Measurements from ENCODE around the gene ICOS. TPM values are rescaled to one million over a fixed set of nuclear protein-coding genes. Genes with fewer than 3 reads are reported as not detected.

Gene ICOS
- total and polyA plus RNA-seq, 2 of the 8 experiments (the other 6 are each of a cell fraction or from before 2014, with no cell fraction given) = not detected

GRCh38 chr2:203905656-203906055 lies 30.9 kb upstream of the ICOS start:
- no peak overlapping the region for H2BK120ac ChIP-seq (replicated peaks; ENCODE audit: low read depth, low read length)
- TF ChIP-seq SIX5 (IDR thresholded peaks at IDR 0.05; ENCODE audit: low read depth, low read length) = no peak
- no peak for TF ChIP-seq SP2 (IDR thresholded peaks at IDR 0.05; ENCODE audit: low read length)
- H2AK5ac ChIP-seq (ENCODE audit: low read depth, low read length) = no peak overlapping the region
- no peak overlapping the region for H2BK15ac ChIP-seq (ENCODE audit: low read length)
- no peaks in the 10 kb centered on the region for H3K79me2 ChIP-seq (ENCODE audit: control insufficient read depth in 1 of 2, insufficient read depth in 2 of 2, low read length in 2 of 2)
- H4K91ac ChIP-seq (replicated peaks; ENCODE audit: insufficient read length, low read length) = no peak overlapping the region
- no peak overlapping the region for H3K4me2 ChIP-seq (ENCODE audit: insufficient read depth in 1 of 2, low read depth in 2 of 2, low read length in 2 of 2)
- H3K4ac ChIP-seq (replicated peaks; ENCODE audit: insufficient read length, low read depth, low read length) = no peak overlapping the region
- no peaks in the 10 kb centered on the region for H3K79me1 ChIP-seq (ENCODE audit: low read depth, low read length)
- FAIRE-seq (no peak), DNase-seq (ENCODE audit: low read depth in 1 of 2, low spot score in 2 of 2) (no peak)
- no peak overlapping the region for H2BK20ac ChIP-seq (ENCODE audit: low read length)
- POLR2A ChIA-PET (ENCODE audit: partially characterized antibody) = no interaction called here
- H3K27ac ChIP-seq (ENCODE audit: low read depth, low read length) = no peak overlapping the region
- CTCF ChIA-PET (ENCODE audit: partially characterized antibody) = interaction anchor here (0.6 to 0.7 kb wide), 2 partner anchors 34 to 503 kb away, joined by 3 read pairs; no protein-coding TSS in a partner anchor
- H3K27me3 ChIP-seq (replicated peaks in 1 of 4; ENCODE audit: control insufficient read depth in 3 of 4, extremely low read depth in 1 of 4, insufficient read depth in 3 of 4, low read length in 3 of 4) = no peaks in the 10 kb centered on the region
- no peak overlapping the region for H4K8ac ChIP-seq (ENCODE audit: extremely low read depth, insufficient read depth, low read length)
- no peaks in the 10 kb centered on the region for H3K4me1 ChIP-seq (replicated peaks in 1 of 4; ENCODE audit: control insufficient read depth in 3 of 4, insufficient read depth in 4 of 4, low read length in 3 of 4)
- no peaks in the 10 kb centered on the region; the same call in 1 of the 2 replicates for H3K23me2 ChIP-seq (ENCODE audit: low read depth, low read length)
- H3K36me3 ChIP-seq (ENCODE audit: control insufficient read depth in 2 of 4, insufficient read depth in 4 of 4, low read length in 3 of 4) = no peaks in the 10 kb centered on the region
- no peak overlapping the region for H3K14ac ChIP-seq (ENCODE audit: insufficient read length)
- no peak overlapping the region for H2BK5ac ChIP-seq (ENCODE audit: low read depth, low read length)
- H3K9me3 ChIP-seq (ENCODE audit: insufficient read depth in 2 of 2, low read depth in 1 of 2, low read length in 1 of 2) = peaks cover 5 to 11% of the 10 kb centered on the region in 2 experiments; a peak in 2 of 4 replicates
- no peak overlapping the region for H3K9ac ChIP-seq (replicated peaks in 1 of 4; ENCODE audit: extremely low read depth in 1 of 4, low read depth in 3 of 4, low read length in 3 of 4)
- no peak overlapping the region for H4K5ac ChIP-seq (ENCODE audit: insufficient read length, low read depth, low read length)
- H4K20me1 ChIP-seq (replicated peaks in 1 of 2; ENCODE audit: control insufficient read depth in 1 of 2, insufficient read depth in 2 of 2, low read length in 2 of 2) = no peaks in the 10 kb centered on the region
- no peak overlapping the region for H3K18ac ChIP-seq (ENCODE audit: extremely low read depth, low read length)
- no peak overlapping the region for H3K23ac ChIP-seq (ENCODE audit: insufficient read length)
- H3K4me3 ChIP-seq (ENCODE audit: extremely low read depth in 1 of 4, insufficient read depth in 2 of 4, low read depth in 3 of 4, low read length in 4 of 4) = no peak overlapping the region
- H3K56ac ChIP-seq (replicated peaks; ENCODE audit: insufficient read length, low read depth, low read length) = no peak overlapping the region
- no peak overlapping the region for H2BK12ac ChIP-seq (ENCODE audit: low read depth, low read length)
- H2AFZ ChIP-seq (ENCODE audit: low read length) = no peak overlapping the region

Measured in H1 (cell line).